GM19351 (cell line): ENCODE data around the gene GSK3A.

Experiments used
- ATAC-seq: cut with Tn5 transposase; IDR thresholded peaks from one replicate; pipeline ENCODE4 v1.9.1; 2021; ENCODE audit warnings: mild to moderate bottlenecking, moderate library complexity; ENCODE audit not compliant: unreplicated experiment

GSK3A gene

GRCh38 chr19:42242512-42243409 lies at the start of gene GSK3A:
Gene GSK3A (minus strand): TSS chr19:42242602. CDS start chr19:42242465, 137 bp downstream.
- ATAC-seq = peak; percentile 59

DNA sequence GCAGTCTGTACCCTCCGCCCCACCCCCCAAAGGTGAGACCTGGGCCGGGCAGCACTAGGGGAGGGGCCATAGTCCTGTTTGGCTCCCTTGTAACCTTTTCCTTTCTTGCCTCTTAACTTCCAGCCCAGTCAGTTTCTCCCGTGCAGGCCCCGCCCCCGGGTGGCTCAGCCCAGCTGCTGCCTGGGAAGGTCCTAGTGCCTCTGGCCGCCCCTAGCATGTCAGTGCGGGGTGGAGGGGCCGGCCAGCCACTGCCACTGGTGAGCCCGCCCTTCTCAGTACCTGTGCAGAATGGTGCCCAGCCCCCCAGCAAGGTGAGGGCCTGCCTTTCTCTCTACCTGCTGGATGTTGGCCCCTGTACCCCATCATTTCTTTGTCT lies 49.0 kb upstream of the GSK3A start:
- no peak for ATAC-seq

DNA sequence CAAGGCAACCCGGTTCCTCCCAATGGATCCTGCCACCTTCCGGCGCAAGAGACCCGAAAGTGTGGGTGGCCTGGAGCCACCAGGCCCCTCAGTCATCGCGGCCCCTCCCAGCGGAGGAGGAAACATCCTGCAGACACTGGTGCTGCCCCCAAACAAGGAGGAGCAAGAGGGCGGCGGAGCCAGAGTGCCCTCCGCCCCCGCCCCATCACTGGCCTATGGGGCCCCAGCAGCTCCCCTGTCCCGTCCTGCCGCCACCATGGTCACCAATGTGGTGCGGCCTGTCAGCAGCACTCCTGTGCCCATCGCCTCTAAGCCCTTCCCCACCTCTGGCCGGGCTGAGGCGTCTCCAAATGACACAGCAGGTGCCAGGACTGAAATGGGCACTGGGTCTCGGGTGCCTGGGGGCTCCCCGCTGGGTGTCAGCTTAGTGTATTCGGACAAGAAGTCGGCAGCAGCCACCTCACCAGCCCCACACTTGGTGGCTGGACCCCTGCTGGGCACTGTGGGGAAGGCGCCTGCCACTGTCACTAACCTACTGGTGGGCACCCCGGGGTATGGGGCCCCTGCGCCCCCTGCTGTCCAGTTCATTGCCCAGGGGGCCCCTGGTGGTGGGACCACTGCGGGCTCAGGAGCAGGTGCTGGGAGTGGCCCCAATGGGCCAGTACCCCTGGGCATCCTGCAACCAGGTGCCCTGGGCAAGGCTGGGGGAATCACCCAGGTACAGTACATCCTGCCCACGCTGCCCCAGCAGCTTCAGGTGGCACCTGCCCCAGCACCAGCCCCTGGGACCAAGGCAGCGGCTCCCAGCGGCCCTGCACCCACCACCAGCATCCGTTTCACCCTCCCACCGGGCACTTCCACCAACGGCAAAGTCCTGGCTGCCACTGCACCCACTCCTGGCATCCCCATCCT lies 48.4 kb upstream of the GSK3A start:
- no peak for ATAC-seq

GRCh38 chr19:42290136-42290522 lies 47.7 kb upstream of the GSK3A start:
- no peak for ATAC-seq

DNA sequence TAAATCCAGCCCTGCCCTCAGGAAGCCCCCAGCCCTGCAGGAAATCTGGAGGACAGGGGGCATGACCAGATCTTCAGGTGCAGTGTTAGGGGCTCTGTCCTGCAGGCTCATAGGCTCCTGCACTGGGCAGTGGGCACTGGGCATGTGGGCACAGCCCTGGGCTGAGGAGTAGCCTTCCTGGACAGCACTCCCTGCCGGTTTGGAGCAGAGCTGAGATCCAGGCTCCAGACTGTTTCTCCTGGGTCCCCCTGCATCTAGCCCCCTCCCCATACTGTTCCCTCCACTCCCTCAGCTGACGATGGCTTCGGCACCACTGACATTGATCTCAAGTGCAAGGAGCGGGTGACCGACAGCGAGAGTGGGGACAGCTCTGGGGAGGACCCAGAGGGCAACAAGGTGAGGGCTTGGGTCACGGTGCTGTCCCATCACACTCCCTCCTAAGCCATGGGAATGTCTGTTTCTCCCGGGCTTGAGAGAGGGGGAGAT lies 47.2 kb upstream of the GSK3A start:
- no peak for ATAC-seq

DNA sequence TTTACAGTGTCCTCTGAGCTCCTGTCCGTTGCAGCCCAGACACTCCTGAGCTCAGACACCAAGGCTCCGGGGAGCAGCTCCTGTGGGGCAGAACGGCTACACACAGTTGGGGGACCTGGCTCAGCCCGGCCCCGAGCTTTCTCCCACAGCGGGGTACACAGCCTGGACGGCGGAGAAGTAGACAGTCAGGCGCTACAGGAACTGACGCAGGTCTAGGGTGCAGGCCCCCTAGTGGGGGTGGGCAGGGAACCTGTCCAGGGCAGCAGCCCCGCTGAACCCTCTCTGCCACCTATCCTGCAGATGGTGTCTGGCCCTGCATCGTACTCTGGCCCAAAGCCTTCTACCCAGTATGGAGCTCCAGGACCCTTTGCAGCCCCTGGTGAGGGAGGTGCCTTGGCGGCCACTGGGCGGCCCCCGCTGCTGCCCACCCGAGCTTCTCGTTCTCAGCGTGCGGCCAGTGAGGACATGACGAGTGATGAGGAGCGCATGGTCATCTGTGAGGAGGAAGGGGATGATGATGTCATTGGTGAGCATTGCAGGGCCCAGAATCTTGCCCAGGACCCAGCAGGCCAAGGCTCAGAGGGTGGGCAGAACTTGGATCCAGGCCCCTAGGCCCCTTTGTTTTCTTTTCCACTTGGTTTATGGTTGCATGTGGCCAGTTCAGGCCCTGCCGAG lies 46.6 kb upstream of the GSK3A start:
- ATAC-seq = no peak

- ATAC-seq = no peak
Measured at GRCh38 chr19:42288387-42288786, 46.0 kb upstream of the GSK3A start.

- no peak for ATAC-seq
Measured at GRCh38 chr19:42287827-42288107, 45.4 kb upstream of the GSK3A start.

- no peak for ATAC-seq
Measured at GRCh38 chr19:42287017-42287826, 44.8 kb upstream of the GSK3A start.

DNA sequence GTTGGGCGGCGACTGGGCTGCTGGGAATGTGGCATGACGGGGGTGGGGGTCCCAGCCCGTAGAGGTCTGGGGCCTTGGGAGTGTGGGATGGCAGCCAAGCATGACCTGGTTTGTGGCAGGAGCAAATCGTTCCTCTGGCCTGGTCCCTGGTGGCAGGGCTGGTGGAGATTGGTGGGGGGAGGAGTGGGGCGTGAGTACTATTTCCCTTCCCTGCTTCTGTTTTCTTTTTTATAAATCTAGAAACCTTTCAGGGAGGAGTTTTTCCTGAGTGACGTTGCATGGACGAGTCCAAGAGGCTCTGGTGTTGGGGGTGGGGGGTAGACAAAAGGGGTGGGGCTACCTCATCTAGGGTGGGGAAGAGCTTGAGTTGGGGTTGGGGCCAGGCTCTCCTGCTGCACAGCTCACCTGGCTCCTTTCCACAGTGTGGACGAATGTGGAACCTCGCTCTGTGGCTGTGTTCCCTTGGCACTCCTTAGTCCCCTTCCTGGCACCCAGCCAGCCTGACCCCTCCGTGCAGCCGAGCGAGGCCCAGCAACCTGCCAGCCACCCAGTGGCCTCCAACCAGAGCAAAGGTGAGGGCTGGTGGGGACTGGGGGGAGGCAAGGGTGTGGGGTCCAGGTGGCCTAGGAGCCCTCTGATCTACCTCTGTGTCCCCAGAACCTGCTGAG lies 44.1 kb upstream of the GSK3A start:
- ATAC-seq = no peak

GRCh38 chr19:42285988-42286348 lies 43.6 kb upstream of the GSK3A start:
- ATAC-seq = no peak

DNA sequence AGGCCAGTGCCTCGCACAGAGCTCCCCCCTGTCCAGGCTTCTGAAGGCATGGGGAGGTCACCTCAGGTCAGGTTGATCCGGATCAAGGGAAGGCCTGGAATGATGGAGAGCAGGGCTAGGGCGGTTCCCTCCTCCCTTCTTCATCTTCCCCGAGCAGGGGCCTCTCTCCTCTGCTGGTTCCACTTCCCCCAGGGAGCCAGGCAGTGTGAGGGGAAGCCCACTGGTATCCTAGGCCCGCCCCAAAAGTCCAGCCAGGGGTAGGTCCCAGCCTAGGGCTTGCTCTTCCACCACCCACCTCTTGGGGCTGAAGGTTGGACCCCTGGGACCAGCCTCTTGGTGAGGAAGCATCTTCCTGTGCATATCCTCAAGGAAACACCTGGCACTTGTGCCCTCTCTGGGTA lies 43.1 kb upstream of the GSK3A start:
- ATAC-seq = no peak

DNA sequence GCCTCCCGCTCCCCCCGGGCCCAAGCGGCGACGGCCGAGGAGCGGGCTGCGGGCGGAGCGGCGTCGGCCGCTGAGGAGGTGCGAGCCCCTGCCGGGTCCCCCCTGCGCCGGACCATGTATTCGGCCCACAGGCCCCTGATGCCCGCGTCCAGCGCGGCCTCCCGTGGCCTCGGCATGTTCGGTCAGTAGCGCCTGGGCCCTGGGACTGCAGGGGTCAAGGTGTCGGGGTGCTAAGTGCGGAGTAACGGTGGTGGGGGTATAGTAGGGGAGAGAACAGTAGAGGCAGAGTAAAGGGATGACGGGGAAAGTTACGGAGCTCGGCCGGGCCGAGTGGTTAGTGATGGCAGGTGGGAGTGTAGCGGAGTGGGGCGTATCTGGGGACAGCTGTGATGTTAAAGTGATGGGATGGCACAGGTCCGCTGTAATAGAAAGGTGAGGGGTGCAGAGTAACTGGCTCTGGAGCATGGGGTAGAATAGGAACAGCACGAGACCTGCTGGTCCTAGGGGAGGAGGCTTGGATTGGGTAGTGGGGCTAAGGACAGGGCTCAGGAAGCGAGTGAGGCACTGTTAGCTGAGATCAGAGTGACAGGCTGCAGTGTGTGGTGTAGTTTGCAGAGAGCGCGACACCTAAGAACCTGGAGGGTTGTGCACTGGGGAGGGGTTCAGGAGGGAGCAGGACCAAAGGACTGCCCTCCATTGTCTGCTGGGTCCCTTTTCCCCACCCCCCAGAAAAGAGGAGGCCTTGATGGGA lies 42.4 kb upstream of the GSK3A start:
- ATAC-seq = no peak

GRCh38 chr19:42284066-42284501 lies 41.7 kb upstream of the GSK3A start:
- ATAC-seq = peak; percentile 27

DNA sequence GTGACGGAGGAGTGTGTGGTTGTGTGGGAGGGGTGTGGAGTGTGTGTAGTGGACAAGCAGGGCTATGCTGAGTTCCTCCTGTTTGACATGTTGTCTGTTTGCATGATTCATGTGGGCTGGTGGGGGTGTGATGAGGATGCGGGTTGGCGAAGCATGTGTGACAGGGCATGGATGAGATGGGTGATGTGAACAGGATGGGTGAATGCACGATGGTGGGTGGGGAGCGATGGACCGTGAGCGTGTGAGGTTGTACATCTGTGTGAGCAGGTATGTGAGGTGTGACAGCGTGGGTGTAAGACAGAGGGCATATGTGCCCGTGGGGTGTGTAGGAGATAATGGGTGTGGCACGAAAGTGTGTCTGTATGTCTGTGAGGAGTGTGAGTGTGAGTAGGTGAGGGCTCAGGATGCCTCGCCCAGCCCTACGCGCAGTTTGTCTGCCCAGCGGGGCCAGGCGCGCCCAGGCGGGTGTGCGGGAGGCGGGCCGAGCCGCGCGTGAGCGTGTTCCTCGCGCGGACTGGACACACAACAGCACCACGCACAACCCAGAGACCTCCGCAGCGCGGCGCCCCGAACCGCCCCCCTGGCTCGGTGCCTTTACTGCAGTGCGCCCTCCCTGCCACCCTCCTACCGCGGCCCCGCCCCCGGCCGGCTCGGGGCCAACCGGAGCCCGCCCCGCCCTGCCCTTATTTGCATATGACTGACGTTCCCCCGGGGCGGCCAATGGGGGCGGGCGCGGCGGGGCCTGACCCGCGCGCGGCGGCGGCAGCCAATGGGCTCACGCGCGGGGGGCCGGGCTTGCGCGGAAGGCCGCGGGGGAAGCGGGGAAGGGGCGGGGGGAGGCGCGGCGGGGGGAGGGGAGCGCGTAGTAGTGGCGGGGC lies 41.0 kb upstream of the GSK3A start:
- peak; percentile 36 for ATAC-seq

DNA sequence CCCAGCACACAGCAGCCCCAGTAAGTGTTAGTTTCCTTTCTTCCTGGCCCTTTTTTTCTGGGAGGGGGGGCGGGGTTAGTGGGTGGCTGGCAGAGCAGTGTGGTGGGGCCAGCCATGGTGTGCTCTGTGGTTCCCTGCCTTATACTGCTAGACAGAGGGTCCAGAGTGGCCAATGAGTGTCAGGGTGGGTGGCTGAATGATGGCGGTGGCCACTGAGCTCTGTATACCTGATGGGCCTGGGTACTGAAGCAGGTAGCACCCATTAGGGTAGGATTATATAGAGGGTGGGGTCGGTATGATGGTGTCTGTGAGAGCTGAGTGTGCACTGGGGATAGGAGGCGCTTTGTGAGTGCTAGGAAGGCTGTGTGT lies 40.4 kb upstream of the GSK3A start:
- no peak for ATAC-seq

DNA sequence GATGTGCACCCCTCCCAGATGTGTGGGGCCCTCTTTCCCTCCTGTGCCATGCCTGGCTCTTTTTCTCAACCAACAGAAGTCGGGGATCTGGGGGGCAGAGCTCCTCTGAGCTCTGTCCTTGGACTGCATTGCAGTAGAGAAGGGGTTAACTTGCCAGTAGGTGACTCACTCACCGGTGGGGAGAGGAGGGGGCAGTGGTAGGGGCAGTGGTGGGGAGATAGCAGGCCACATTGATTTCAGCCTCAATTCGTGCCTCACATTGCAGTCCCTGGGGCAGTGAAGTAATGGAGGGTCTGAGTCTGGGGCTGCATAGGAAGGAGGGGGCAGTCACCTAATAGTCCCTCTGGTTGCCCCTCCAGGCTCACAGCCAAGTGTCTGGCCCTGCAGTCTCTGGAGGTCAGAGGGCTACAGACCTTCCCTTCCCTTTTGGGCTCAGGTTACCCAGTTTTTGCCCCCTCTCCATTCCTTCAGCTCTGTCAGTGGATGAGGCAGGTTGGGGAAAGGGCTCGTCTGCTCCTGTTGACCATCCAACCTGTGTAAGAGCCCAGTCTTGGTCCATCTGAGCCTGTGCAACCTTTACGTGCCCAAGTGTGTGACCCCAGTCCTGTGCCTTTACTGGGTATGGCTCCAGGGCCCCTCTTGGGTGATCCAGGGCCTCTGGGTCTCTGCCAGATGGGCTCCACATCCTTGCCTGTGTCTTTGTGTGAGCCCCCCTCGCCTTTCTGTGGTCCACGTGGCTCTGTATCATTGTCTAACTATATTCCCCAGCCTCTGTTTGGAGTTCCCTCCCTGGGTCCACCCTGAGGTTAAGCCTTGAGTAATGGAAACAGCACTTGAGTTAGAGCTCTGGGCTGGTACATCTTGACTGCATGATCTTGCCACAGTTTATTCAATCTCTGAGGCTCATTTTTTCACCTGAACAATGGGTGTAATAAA lies 39.7 kb upstream of the GSK3A start:
- no peak for ATAC-seq
